ENCODE measurements around the gene DCC.

DNA sequence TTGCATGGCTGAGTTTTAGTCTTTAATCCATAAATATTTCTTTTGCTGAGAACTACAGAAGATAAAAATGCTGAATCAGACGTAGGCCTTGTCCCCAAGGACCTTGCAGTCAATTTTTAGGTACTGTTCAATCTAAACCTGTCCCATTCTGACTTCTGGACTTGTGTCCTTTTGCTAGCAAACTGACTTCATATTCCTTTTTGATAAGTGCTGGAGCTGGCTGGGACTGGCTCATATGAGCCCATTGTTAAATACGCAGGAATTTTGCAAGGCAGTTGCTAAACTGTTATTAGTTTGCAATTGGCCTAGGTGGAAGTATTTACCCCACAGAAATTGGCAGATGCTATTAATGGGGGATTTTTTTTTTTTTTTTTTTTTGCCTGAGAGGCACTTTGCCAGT, 941.4 kb downstream of the DCC start:
- no peak for TF ChIP-seq CTCF (conservative IDR thresholded peaks at IDR 0.05; ENCODE audit: low read depth, low read length)
- TF ChIP-seq EZH2phosphoT487 (IDR thresholded peaks at IDR 0.05; ENCODE audit: borderline replicate concordance, low read length) = no peak
- no peak for TF ChIP-seq EZH2 (IDR thresholded peaks at IDR 0.05; ENCODE audit: low read length, unreplicated experiment)

Measured in PC-3 (cell line).